MM.1S (cell line): ENCODE results near the gene KCNH8.

Source experiments
- EZH2phosphoT487 ChIP-seq: fragments of 300-600 bp; sonication (generic); IDR thresholded peaks from 2 replicates; pipeline ENCODE4 v1.6.1; 2018; ENCODE audit warnings: antibody characterized with exemption, low read length
- TF ChIP-seq, protein P1 (sequence below): fragments of 300-600 bp; sonication (generic); IDR thresholded peaks from 2 replicates; pipeline ENCODE4 v1.5.1; 2016; ENCODE audit warnings: antibody characterized with exemption, low read length, mixed read lengths

DNA sequence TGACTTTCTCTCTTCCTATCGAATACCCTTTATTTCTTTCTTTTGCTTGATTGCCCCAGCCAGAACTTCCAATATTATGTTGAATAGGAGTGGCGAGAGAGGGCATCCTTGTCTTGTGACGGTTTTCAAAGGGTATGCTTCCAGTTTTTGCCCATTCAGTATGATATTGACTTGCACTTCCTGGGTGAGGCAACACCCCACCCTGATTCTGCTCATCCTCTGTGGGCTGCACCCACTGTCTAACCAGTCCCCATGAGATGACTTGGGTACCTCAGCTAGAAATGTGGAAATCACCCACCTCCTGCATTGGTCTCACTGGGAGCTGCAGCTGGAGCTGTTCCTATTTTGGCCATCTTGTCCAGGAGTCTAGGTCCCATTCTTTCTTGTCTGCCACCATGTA lies 44.8 kb upstream of the KCNH8 start:
- TF ChIP-seq, protein P1, sequence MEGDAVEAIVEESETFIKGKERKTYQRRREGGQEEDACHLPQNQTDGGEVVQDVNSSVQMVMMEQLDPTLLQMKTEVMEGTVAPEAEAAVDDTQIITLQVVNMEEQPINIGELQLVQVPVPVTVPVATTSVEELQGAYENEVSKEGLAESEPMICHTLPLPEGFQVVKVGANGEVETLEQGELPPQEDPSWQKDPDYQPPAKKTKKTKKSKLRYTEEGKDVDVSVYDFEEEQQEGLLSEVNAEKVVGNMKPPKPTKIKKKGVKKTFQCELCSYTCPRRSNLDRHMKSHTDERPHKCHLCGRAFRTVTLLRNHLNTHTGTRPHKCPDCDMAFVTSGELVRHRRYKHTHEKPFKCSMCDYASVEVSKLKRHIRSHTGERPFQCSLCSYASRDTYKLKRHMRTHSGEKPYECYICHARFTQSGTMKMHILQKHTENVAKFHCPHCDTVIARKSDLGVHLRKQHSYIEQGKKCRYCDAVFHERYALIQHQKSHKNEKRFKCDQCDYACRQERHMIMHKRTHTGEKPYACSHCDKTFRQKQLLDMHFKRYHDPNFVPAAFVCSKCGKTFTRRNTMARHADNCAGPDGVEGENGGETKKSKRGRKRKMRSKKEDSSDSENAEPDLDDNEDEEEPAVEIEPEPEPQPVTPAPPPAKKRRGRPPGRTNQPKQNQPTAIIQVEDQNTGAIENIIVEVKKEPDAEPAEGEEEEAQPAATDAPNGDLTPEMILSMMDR, result no peak
- TF ChIP-seq EZH2phosphoT487, result no peak
